Peyer's patch (tissue), 4 donors: ENCODE data around the gene CLECL1. TPM values are rescaled to one million over a fixed set of nuclear protein-coding genes. Genes with fewer than 3 reads are reported as not detected.
"Not testable (repeated sequence)": the region's sequence is repeated elsewhere in the genome, so short reads cannot be mapped to it uniquely, and the experiment has no call there.

ENCODE experiments used
- DNase-seq, 3 donors: peaks; one replicate each; pipeline ENCODE4 v3.0.0-alpha.2; 2017 to 2019
- H3K27ac ChIP-seq, 4 donors: fragments of 200-600 bp; sonication (generic); one replicate each; pipeline ENCODE4 v1.5.1; 2016 to 2019
- H3K27me3 ChIP-seq, 2 donors: fragments of 200-600 bp; sonication (generic); one replicate each; pipeline ENCODE4 v1.5.1; 2019
- H3K36me3 ChIP-seq, 3 donors: fragments of 200-600 bp; sonication (generic); one replicate each; pipeline ENCODE4 v1.5.1; 2016 to 2019
- H3K4me1 ChIP-seq, 4 donors: fragments of 200-600 bp; sonication (generic); one replicate each; pipeline ENCODE4 v1.5.1; 2016 to 2019
- H3K4me3 ChIP-seq, 4 donors: fragments of 200-600 bp; sonication (generic); 1 replicate in 3 of 4; 2 replicates in 1 of 4; pipeline ENCODE4 v1.5.1; 2016 to 2019; ENCODE audit warnings: mild to moderate bottlenecking in 1 of 4
- H3K9me3 ChIP-seq, 4 donors: fragments of 200-600 bp; sonication (generic); one replicate each; pipeline ENCODE4 v1.5.1; 2016 to 2019; ENCODE audit warnings: mild to moderate bottlenecking in 1 of 4
- CTCF ChIP-seq, 6 experiments: fragments of 450-650 bp in 4 of 6; fragments of 200-600 bp in 2 of 6; sonication (generic) in 1 of 6; IDR thresholded peaks; one replicate each; pipeline ENCODE4 v1.5.1; 2017 to 2019; ENCODE audit warnings: antibody characterized with exemption in 6 of 6, mild to moderate bottlenecking in 3 of 6, moderate library complexity in 1 of 6
- POLR2A ChIP-seq, 2 donors: fragments of 450-650 bp; IDR thresholded peaks; one replicate each; pipeline ENCODE4 v1.5.1; 2017; ENCODE audit warnings: antibody characterized with exemption in 2 of 2, mild to moderate bottlenecking in 2 of 2, moderate library complexity in 2 of 2
- total RNA-seq, 4 donors: library from RNA; depleted of rRNA; stranded (reverse); fragments of >200 nt; gene quantifications; one replicate each; pipeline ENCODE4 v1.1.0, GENCODE V29; 2016

Gene CLECL1
- total RNA-seq, 4 donors from 2014 or later = 4.1 to 4.2 TPM; not detected in 2

GRCh38 chr12:9724023-9724422 is 8.9 kb downstream of the CLECL1 start:
- Histone ChIP-seq H3K9me3 (no peaks in the 10 kb centered on the region), H3K4me1 (peaks cover 0 to 8% (median 2%) of the 10 kb centered on the region in 4 donors), H3K27me3 (no peaks in the 10 kb centered on the region), H3K4me3 (no peak overlapping the region), H3K36me3 (no peaks in the 10 kb centered on the region), H3K27ac (peak overlapping the region in 2 of 4 donors; percentile 52 to 71)
- DNase-seq = no peak
- no peak for TF ChIP-seq CTCF (IDR thresholded peaks at IDR 0.05)

- Histone ChIP-seq H3K27ac (peak overlapping the region in 3 of 4 donors; percentile 39 to 71 (median 52)), H3K27me3 (no peaks in the 10 kb centered on the region), H3K36me3 (no peaks in the 10 kb centered on the region), H3K4me1 (peaks cover 0 to 8% (median 2%) of the 10 kb centered on the region in 4 donors), H3K9me3 (no peaks in the 10 kb centered on the region), H3K4me3 (no peak overlapping the region)
- no peak for DNase-seq
- no peak for TF ChIP-seq CTCF (IDR thresholded peaks at IDR 0.05)
- no peak for TF ChIP-seq POLR2A (IDR thresholded peaks at IDR 0.05)
These were observed 11.4 kb downstream of the CLECL1 start for GRCh38 chr12:9721394-9722092.

- H3K4me3 ChIP-seq = no peak overlapping the region
- no peaks in the 10 kb centered on the region for H3K36me3 ChIP-seq
- no peaks in the 10 kb centered on the region for H3K9me3 ChIP-seq
- H3K4me1 ChIP-seq = peaks cover 0 to 8% (median 2%) of the 10 kb centered on the region in 4 donors
- TF ChIP-seq CTCF (IDR thresholded peaks at IDR 0.05) (no peak), POLR2A (IDR thresholded peaks at IDR 0.05) (no peak)
- no peaks in the 10 kb centered on the region for H3K27me3 ChIP-seq
- DNase-seq = no peak
- H3K27ac ChIP-seq = peak overlapping the region in 1 of 4 donors; percentile 71
These were observed 13.1 kb downstream of the CLECL1 start for GRCh38 chr12:9719790-9720189.

- DNase-seq = no peak
- Histone ChIP-seq H3K36me3 (no peaks in the 10 kb centered on the region), H3K27ac (peak overlapping the region in 1 of 4 donors; percentile 71), H3K9me3 (no peaks in the 10 kb centered on the region), H3K4me1 (peaks cover 0 to 8% (median 2%) of the 10 kb centered on the region in 4 donors), H3K4me3 (no peak overlapping the region), H3K27me3 (no peaks in the 10 kb centered on the region)
- TF ChIP-seq POLR2A (IDR thresholded peaks at IDR 0.05) (no peak), CTCF (IDR thresholded peaks at IDR 0.05) (no peak)
These were observed 13.9 kb downstream of the CLECL1 start for GRCh38 chr12:9718968-9719367.

GRCh38 chr12:9717070-9717925 is 15.6 kb downstream of the CLECL1 start:
- DNase-seq = no peak
- Histone ChIP-seq H3K27me3 (no peaks in the 10 kb centered on the region), H3K27ac (peak overlapping the region in 1 of 4 donors; percentile 66), H3K4me1 (peaks cover 0 to 4% (median 0%) of the 10 kb centered on the region in 4 donors), H3K9me3 (no peaks in the 10 kb centered on the region), H3K4me3 (no peak overlapping the region), H3K36me3 (no peaks in the 10 kb centered on the region)
- no peak for TF ChIP-seq POLR2A (IDR thresholded peaks at IDR 0.05)
- no peak for TF ChIP-seq CTCF (IDR thresholded peaks at IDR 0.05)

- not testable (repeated sequence) for H3K4me1 ChIP-seq, H3K9me3 ChIP-seq, H3K36me3 ChIP-seq, H3K4me3 ChIP-seq, H3K27me3 ChIP-seq
- H3K27ac ChIP-seq = peak overlapping the region in 2 of 4 donors; percentile 50 to 66
- peak in 1 of 3 donors; percentile 50 for DNase-seq
These were observed 19.8 kb downstream of the CLECL1 start for GRCh38 chr12:9713032-9713558.
